Measurements from ENCODE around the gene FGB.
"Not testable (repeated sequence)": the region's sequence is repeated elsewhere in the genome, so short reads cannot be mapped to it uniquely, and the experiment has no call there.

The FGB gene

GRCh38 chr4:154594343-154594742, 31.5 kb downstream of the FGB start:
- FAIRE-seq; DNase-seq (ENCODE audit: insufficient read length, low spot score): not testable (repeated sequence)

GRCh38 chr4:154595807-154596206, 33.0 kb downstream of the FGB start:
- FAIRE-seq, result no peak

GRCh38 chr4:154597281-154597680, 34.5 kb downstream of the FGB start:
- not testable (repeated sequence) for DNase-seq (ENCODE audit: insufficient read length, low spot score); FAIRE-seq

More at GRCh38 chr4:154595807-154596206, 33.0 kb downstream of the FGB start:
- DNase-seq (ENCODE audit: insufficient read length, low spot score), result no peak

DNA sequence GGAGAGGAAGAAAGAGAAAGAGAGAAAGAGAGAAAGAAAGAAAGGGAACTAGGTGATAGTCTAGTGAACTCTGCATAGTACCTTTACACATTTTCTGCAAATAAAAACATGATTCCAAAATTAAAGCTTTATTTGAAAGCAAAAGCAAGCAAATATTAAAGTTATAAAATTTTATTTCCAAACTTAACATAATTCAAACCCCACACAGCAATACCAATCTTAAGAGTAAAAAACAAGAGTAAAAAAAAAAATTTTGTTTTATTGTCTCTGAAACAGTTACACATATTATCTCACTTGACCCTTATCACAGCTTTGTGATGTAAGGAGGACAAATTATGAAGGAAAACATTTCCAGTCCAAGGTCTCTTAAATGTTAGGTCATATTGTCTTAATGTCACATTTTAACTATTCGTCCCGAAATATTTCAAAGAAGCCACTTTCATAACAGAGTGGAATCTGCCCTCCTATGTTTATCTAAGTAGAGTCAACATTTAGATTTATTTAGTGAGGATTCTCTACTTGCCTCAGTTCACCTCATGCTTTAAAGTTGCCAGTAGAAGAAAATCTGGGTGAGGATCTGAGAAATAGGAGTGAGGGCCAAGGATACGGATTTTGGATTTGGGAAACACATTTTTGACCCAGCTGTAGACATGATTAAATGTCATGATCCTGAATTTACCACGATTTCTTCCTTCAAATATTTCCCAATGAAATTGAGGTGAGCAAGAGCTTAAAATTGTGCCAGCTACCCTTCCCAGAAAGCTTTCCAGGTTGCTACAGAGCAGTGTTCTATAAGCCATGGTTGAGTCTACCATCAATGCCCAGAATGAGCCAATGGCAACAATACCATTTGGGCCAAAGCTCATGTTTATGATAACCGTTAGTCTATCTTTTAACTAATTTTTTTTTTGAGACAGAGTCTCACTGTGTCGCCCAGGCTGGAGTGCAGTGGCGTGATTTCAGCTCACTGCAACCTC, 35.3 kb downstream of the FGB start:
- DNase-seq (ENCODE audit: insufficient read length, low spot score), result no peak
- no peak for FAIRE-seq

- DNase-seq (ENCODE audit: insufficient read length, low spot score) (no peak), FAIRE-seq (no peak)
These were observed 39.7 kb downstream of the FGB start for GRCh38 chr4:154602404-154603020.

- no peak for DNase-seq (ENCODE audit: insufficient read length, low spot score)
- FAIRE-seq, result no peak
These were observed 40.5 kb downstream of the FGB start for GRCh38 chr4:154603033-154603943.

GRCh38 chr4:154604696-154605200, 41.9 kb downstream of the FGB start:
- FAIRE-seq (no peak), DNase-seq (ENCODE audit: insufficient read length, low spot score) (no peak)

- FAIRE-seq (no peak), DNase-seq (ENCODE audit: insufficient read length, low spot score) (no peak)
These were observed 44.2 kb downstream of the FGB start for GRCh38 chr4:154606728-154607723.

DNA sequence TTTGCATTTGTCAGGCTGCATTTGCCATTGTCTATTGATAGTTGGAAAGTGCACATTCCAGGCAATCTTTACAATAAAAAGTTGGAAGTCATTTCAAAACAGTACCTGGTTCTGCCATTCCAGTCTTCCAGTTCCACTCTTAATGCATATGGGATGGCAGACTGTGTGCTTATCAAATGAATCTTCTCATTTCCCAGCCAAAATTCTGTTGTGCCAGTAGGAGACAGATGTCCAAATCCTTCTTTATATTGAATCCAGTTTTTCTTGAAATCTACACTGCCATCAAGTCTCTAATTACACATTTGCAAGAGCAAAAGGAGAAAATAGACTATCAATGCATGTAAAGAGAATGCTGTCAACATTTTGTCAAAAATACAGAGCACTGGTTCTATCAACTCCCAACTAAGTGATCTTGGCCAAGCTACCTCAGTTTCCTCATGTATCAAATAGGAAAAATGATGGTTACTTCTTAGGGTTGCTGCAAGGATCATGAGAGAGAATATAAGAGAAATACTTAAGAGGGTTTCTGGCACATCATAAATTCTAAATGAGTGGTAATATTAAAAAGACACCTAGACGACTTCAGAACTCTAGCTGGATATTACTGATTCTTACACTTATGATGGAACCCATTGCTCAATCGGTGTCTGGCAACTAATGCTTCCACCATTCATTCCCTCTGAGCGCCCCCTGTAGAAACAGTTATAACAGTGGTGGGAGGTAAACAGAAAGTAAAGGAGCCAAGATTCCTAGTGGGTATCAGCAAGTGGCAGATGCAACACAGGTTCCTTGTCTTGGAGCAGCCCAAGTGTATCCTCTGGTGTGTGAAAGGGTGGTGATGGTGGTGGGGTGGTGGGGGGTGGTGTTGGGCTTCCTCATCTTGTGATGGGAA, 45.8 kb downstream of the FGB start:
- no peak for FAIRE-seq
- DNase-seq (ENCODE audit: insufficient read length, low spot score), result no peak

DNA sequence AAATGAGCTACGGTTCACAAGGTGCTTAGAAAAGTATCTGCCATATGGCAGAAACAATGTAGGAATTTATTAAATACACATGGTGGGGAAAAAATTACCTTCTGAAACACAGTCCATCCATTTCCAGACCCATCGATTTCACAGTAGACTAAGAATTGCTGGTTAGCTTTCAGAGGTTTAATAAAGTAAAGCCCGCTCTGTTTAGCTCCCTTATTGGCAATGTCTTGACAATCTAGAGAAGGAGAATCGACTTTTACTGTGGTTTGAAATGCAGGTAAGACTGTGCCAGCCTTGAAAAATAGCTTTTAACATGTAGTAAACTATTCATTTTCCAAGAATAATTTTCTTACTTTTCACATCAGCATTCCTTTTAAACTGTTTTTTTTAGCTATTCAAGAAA, 46.7 kb downstream of the FGB start:
- no peak for FAIRE-seq
- DNase-seq (ENCODE audit: insufficient read length, low spot score), result no peak

DNA sequence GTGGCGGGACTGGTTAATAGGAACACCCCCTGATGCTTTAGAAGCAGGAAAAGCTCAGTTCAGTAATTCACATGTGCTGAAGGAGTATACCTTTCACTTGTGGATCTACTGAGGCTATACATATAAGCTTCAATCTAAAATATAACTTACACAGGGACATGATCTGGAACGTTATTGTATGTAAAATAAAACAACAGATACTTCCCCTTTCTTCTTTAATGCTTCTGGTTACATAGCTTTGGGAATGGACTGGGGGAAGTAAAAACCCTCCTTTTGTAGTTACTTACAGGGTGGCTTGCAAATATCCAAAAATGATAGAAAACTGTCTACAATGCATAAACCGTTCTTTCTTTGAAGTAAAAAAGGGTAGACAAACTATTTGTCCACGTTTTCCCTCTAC, 47.8 kb downstream of the FGB start:
- FAIRE-seq (no peak), DNase-seq (ENCODE audit: insufficient read length, low spot score) (no peak)

GRCh38 chr4:154611833-154612232, 49.0 kb downstream of the FGB start:
- no peak for FAIRE-seq
- DNase-seq (ENCODE audit: insufficient read length, low spot score), result no peak

- DNase-seq (ENCODE audit: insufficient read length, low spot score), result no peak
- FAIRE-seq, result no peak
These were observed 49.9 kb downstream of the FGB start, which contains the start of gene FGG for GRCh38 chr4:154612472-154613414. Gene FGG, minus strand, starts transcription at chr4:154612656. Its CDS starts 47 bp downstream, at chr4:154612609.

DNA sequence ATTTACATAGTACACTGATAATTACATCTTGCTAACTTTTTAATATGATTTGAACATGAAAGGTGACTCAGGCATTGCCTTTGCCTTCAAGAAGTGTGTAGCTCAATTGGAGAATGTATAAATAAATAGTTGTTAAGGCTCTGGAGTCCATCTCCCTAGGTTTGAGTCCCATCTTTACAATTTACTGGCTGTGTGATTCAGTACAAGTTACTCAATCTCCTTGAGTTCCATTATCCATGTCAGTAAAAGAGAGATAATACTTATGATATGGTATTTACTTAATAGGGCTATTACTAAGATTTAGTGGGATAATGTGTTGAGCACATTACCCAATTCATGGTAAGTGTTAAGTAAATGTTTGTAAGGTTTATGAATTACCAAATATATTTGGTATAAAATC, 51.5 kb downstream of the FGB start:
- DNase-seq (ENCODE audit: insufficient read length, low spot score) (no peak), FAIRE-seq (no peak)

- no peak for FAIRE-seq
- no peak for DNase-seq (ENCODE audit: insufficient read length, low spot score)
These were observed 52.4 kb downstream of the FGB start for GRCh38 chr4:154615211-154615610.

DNA sequence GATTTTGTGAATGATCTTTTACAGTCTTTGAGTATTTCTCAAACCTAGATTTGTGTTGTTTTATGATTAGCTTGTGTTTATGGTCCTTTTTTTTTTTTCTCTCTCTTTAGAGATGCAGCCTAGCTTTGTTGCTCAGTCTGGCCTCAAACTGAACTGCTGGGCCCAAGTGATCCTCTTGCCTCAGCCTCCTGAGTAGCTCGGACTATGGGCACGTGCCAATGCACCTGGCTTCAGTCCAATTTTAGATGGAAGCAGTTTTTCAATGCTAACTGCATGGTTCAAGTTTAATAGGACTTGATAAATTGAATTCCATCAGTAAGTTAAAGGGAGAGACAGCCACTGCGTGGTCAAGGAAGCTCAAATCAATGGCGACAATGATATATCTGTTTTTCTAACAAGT, 53.5 kb downstream of the FGB start:
- FAIRE-seq, result no peak
- DNase-seq (ENCODE audit: insufficient read length, low spot score), result no peak

DNA sequence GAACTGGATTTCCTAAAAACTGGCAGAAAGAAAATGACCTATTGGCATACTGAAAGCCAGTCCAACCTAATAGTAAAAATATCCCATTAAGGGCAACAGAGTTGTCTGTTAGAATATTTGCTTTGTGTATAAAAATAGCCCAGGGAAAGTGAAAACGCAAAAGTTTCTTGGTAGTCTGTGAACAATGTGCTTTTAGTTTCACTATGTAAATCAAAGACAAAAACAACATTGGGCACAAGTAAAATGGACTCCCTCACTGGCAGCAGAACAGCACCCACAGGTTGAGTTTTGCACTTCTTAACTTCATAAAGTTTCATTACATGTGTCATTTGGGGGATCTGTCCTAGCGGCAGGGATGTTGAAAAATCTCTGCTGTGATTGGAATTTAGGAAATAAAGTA, 53.9 kb downstream of the FGB start:
- DNase-seq (ENCODE audit: insufficient read length, low spot score), result no peak
- FAIRE-seq, result no peak

Measured in HTR-8/SVneo (cell line).